ENCODE results near the gene ATXN1. TPM values are rescaled to one million over a fixed set of nuclear protein-coding genes. Genes with fewer than 3 reads are reported as not detected.
A peak's percentile ranks its signal among the peaks of the same experiment; 100 is the strongest.

Gene ATXN1
- total RNA-seq, 1 experiment from 2014 or later: 27.0 TPM

- CTCF ChIA-PET: interaction anchor here (0.6 to 2.2 kb wide), 4 partner anchors 12 to 324 kb away, joined by 3 to 18 read pairs (median 8); no protein-coding TSS in a partner anchor
- peak overlapping the region; percentile 93 for H3K4me2 ChIP-seq (ENCODE audit: low read length)
- intact Hi-C loops (cut with micrococcal nuclease): loop anchor here (1.0 to 2.0 kb wide), 4 partner anchors 39 to 247 kb away; no protein-coding TSS in a partner anchor
- H3K27me3 ChIP-seq (ENCODE audit: low read length): no peaks in the 10 kb centered on the region
- no peaks in the 10 kb centered on the region for H3K9me3 ChIP-seq (ENCODE audit: low read length)
- no peaks in the 10 kb centered on the region for H4K20me1 ChIP-seq (ENCODE audit: low read length)
- H3F3A ChIP-seq (ENCODE audit: low read length, unreplicated experiment): no peaks in the 10 kb centered on the region
- no peaks in the 10 kb centered on the region for H3K9me2 ChIP-seq (replicated peaks; ENCODE audit: low read length)
- TSS peak; percentile 43 for BruUV-seq (replicated peaks)
- ATAC-seq (peak; percentile 0; the same call in 1 of the 2 replicates), DNase-seq (no peak)
- H3K4me1 ChIP-seq (ENCODE audit: insufficient read depth, low read length): peaks cover 50% of the 10 kb centered on the region
- peaks cover 59% of the 10 kb centered on the region for H3K79me2 ChIP-seq (ENCODE audit: low read length)
- POLR2A ChIA-PET (ENCODE audit: unreplicated experiment): interaction anchor here (0.5 to 0.7 kb wide), 3 partner anchors 49 to 125 kb away, joined by 3 to 6 read pairs (median 3); no protein-coding TSS in a partner anchor
- H3K9ac ChIP-seq (ENCODE audit: low read length): peak overlapping the region; percentile 92
- no peak for TF ChIP-seq EZH2phosphoT487 (IDR thresholded peaks at IDR 0.05; ENCODE audit: borderline replicate concordance, low read length)
- TF ChIP-seq CTCF (conservative IDR thresholded peaks at IDR 0.05; ENCODE audit: low read depth, low read length): no peak
- TF ChIP-seq EZH2 (IDR thresholded peaks at IDR 0.05; ENCODE audit: low read length, unreplicated experiment): no peak
- peak overlapping the region; percentile 56 for H2AFZ ChIP-seq (ENCODE audit: low read length)
- peak overlapping the region; percentile 97 for H3K27ac ChIP-seq (ENCODE audit: low read length)
- H3K36me3 ChIP-seq (ENCODE audit: low read depth, low read length): no peaks in the 10 kb centered on the region
- H3K4me3 ChIP-seq (ENCODE audit: low read length): peak overlapping the region; percentile 79
Measured at GRCh38 chr6:16762268-16762549, 949 bp upstream of the ATXN1 start.

GRCh38 chr6:16761471-16762267 is 409 bp upstream of the ATXN1 start:
- H3K27ac ChIP-seq (ENCODE audit: low read length): peak overlapping the region; percentile 97
- peak overlapping the region; percentile 56 for H2AFZ ChIP-seq (ENCODE audit: low read length)
- peak; percentile 99 for TF ChIP-seq EZH2phosphoT487 (IDR thresholded peaks at IDR 0.05; ENCODE audit: borderline replicate concordance, low read length)
- TF ChIP-seq CTCF (conservative IDR thresholded peaks at IDR 0.05; ENCODE audit: low read depth, low read length): no peak
- ChIA-PET CTCF (interaction anchor here (0.5 to 2.1 kb wide), 8 partner anchors 12 to 325 kb away, joined by 3 to 18 read pairs (median 4); no protein-coding TSS in a partner anchor), POLR2A (ENCODE audit: unreplicated experiment) (interaction anchor here (0.5 to 0.7 kb wide), 6 partner anchors 49 to 442 kb away, joined by 3 to 7 read pairs (median 5); no protein-coding TSS in a partner anchor)
- H3F3A ChIP-seq (ENCODE audit: low read length, unreplicated experiment): no peaks in the 10 kb centered on the region
- no peaks in the 10 kb centered on the region for H3K9me3 ChIP-seq (ENCODE audit: low read length)
- DNase-seq (peak; percentile 89), ATAC-seq (peak; percentile 27)
- no peaks in the 10 kb centered on the region for H3K36me3 ChIP-seq (ENCODE audit: low read depth, low read length)
- peak overlapping the region; percentile 95 for H3K4me3 ChIP-seq (ENCODE audit: low read length)
- peak overlapping the region; percentile 93 for H3K4me2 ChIP-seq (ENCODE audit: low read length)
- BruUV-seq (replicated peaks): TSS peak; percentile 35
- intact Hi-C loops (cut with micrococcal nuclease): loop anchor here (1.0 to 2.0 kb wide), 4 partner anchors 39 to 247 kb away; no protein-coding TSS in a partner anchor
- H3K27me3 ChIP-seq (ENCODE audit: low read length): no peaks in the 10 kb centered on the region
- peak overlapping the region; percentile 95 for H3K9ac ChIP-seq (ENCODE audit: low read length)
- H3K9me2 ChIP-seq (replicated peaks; ENCODE audit: low read length): no peaks in the 10 kb centered on the region
- H3K4me1 ChIP-seq (ENCODE audit: insufficient read depth, low read length): peaks cover 50% of the 10 kb centered on the region
- H3K79me2 ChIP-seq (ENCODE audit: low read length): peaks cover 60% of the 10 kb centered on the region
- no peaks in the 10 kb centered on the region for H4K20me1 ChIP-seq (ENCODE audit: low read length)

Data from PC-3 (cell line).